ENCODE data around the gene NCOA1.
"Not testable (repeated sequence)": the region's sequence is repeated elsewhere in the genome, so short reads cannot be mapped to it uniquely, and the experiment has no call there.

NCOA1 gene

DNA sequence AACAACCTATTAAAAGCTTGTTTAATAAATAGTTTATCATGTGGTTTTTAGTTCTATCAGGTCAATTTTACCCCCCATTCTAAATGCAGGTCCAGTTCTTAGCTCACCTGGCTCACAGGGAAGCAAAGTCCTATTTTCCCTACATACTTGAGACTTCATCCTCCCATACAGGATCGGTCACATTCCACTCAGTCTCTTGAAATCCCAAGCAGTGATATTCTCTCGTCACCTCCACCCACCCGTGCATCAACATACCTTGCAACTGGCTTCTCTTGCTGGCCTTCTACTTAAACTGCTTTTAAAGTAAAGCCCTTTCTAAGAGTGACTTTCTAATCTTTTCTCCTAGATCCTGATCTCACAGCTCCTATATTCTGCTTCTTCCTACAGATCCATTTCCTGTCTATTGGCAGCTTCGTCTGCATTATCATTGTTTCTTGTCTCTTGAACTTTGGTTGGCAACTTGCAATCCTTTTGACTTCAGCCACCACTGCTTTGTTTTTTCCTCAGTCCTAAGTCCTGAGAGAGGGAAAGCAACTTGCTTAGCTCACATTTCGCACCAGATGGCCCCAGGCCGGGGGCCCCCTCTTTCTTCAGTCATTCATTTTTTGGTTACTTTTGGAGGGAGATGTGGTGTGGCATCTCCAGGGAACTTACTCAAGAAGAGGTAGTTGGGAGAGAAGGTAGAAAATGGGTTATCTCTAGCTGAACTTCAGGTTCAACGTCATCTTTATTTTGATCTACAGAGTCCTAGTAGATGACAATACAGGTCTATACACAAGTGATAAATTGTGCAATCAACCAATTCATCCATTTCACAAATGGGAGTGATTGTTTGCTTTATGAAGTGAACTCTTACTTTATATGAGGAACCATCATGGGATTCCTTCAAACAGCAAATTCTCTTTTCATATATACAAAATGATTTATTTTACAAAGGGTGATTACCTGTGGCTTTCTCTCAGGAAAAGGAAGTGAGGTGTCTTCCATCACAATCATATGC is 23.9 kb upstream of the NCOA1 start:
- no peak overlapping the region for H3K4me3 ChIP-seq (ENCODE audit: low read depth, low read length)
- no peak for DNase-seq (ENCODE audit: low read depth)
- no peak for TF ChIP-seq CTCF (conservative IDR thresholded peaks at IDR 0.05; ENCODE audit: low read depth, low read length)

DNA sequence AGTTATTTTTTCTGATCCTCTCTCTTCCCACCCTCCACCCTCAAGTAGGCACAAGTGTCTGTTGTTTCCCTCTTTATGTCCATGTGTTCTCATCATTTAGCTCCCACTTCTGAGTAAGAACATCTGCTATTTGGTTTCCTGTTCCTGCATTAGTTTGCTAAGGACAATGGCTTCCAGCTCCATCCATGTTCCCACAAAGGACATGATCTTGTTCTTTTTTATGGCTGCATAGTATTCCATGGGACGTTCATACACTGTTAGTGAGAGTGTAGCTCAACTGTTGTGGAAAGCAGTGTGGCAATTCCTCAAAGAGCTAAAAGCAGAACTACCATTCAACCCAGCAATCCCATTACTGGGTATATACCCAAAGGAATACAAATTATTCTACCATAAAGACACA is 22.6 kb upstream of the NCOA1 start:
- H3K4me3 ChIP-seq (ENCODE audit: low read depth, low read length); DNase-seq (ENCODE audit: low read depth): not testable (repeated sequence)

GRCh38 chr2:24469148-24469650 is 21.9 kb upstream of the NCOA1 start:
- H3K4me3 ChIP-seq (ENCODE audit: low read depth, low read length): no peak overlapping the region
- no peak for DNase-seq (ENCODE audit: low read depth)
- no peak for TF ChIP-seq CTCF (conservative IDR thresholded peaks at IDR 0.05; ENCODE audit: low read depth, low read length)

DNA sequence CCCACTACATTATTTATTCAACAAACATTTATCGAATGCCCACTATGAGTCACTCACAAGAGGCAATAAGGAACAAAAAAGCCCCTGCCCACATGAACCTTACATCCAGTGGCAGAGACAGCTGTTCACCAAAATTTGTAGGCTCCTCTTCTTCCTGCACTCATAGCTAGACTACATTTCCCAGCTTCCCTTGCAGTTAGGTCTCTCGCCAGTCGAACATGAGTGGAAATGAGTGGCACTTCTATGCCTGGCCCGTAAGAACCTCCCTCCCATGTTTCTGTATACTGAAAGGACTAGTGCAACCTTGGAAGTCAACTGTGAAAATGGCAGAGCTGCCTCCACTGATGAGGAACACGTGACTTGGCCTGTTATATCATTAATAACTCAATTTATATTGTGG is 19.4 kb upstream of the NCOA1 start:
- DNase-seq (ENCODE audit: low read depth): no peak
- TF ChIP-seq CTCF (conservative IDR thresholded peaks at IDR 0.05; ENCODE audit: low read depth, low read length): no peak
- no peak overlapping the region for H3K4me3 ChIP-seq (ENCODE audit: low read depth, low read length)

DNA sequence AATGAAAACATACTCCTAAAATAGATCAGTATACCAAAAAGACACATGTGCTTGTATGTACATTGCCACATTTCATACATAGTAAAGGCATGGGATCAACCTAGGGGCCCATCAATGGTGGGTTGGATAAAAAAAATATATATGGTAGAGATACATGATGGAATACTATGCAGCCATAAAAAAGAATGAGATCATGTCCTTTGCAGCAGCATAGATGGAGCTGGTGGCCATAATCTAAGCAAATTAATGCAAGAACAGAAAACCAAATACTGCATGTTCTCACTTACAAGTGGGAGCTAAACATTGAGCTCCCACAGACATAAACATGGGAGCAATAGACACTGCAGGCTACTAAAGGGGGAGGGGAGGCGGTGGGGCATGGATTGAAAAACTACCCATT is 18.6 kb upstream of the NCOA1 start:
- no peak overlapping the region for H3K4me3 ChIP-seq (ENCODE audit: low read depth, low read length)
- DNase-seq (ENCODE audit: low read depth): no peak
- no peak for TF ChIP-seq CTCF (conservative IDR thresholded peaks at IDR 0.05; ENCODE audit: low read depth, low read length)

DNA sequence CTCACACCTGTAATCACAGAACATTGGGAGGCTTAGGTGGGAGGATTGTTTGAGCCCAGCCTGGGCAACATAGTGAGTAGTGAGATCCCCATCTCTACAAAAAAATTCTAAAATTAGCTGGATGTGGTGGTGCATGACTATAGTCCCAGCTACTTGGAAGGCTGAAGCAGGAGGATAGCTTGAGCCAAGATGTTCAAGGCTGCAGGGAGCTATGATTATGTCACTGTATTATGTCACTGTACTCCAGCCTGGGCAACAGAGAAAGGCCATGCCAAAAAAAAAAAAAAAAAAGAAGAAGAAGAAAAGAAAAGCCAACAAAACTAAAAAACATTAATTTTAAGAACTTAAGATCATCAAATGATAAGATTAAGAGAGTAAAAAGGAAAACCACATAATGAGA is 17.4 kb upstream of the NCOA1 start:
- no peak for TF ChIP-seq CTCF (conservative IDR thresholded peaks at IDR 0.05; ENCODE audit: low read depth, low read length)
- DNase-seq (ENCODE audit: low read depth): no peak
- H3K4me3 ChIP-seq (ENCODE audit: low read depth, low read length): no peak overlapping the region

DNA sequence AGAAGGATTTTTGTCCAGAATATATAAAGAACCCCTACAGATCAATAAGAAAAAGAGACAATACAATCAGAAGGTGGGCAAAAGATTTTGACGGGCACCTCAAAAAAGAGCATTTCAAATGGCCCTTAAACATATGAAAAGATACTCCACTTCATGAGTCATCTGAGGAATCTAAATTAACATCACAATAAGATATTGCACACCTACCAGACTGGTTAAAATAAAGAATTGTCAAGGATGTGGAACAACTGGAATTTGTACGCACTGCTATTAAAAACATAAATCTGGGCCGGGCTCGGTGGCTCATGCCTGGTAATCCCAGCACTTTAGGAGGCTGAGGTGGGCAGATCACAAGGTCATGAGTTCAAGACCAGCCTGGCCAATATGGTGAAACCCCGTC is 17.0 kb upstream of the NCOA1 start:
- no peak overlapping the region for H3K4me3 ChIP-seq (ENCODE audit: low read depth, low read length)
- TF ChIP-seq CTCF (conservative IDR thresholded peaks at IDR 0.05; ENCODE audit: low read depth, low read length): no peak
- no peak for DNase-seq (ENCODE audit: low read depth)
